GM12801 (cell line): ENCODE data around the gene VEZF1.

Experiments
- TF ChIP-seq, protein P1 (sequence below): IDR thresholded peaks from one replicate; pipeline ENCODE4 v1.5.1; 2011; ENCODE audit warnings: control low read depth; ENCODE audit not compliant: insufficient read length; ENCODE audit errors: extremely low read depth

The VEZF1 gene

DNA sequence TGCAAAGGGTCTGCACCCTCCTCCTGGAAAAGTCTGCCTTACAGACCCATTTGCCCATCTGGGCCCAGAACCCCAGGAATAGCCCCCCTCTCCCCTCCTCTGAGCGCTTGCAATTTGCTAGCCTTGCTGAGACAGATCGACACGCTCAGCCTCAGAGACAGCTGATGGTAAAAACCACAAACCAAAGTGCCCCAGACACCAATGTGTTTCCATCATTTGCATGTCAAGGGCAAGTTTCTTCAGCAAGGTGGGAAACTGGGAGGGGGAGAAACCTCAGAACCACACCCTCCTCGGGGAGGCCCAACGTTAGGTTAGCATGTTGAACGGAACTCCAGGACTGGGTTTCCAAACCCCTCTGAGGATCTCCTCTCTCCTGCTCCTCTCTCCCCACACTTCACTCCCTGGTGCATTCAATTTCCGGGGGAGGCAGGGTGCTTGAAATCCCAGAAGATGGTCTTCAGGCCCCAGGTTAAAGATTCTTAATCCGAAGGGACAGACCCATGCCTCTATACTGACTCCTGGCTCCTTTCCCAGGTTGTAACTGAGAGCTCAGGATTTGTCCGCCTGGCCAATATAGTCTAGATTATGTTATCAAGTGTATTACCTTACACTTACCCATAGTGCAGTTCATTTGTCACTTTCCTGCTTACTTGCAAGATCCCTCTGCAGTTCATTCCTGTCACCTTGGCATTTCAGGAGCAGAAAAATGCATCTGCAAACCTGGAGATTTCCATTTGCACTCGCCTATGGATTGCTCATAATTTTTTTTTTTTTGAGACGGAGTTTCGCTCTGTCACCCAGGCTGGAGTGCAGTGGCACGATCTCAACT is 31.5 kb downstream of the VEZF1 start:
- TF ChIP-seq, protein P1, sequence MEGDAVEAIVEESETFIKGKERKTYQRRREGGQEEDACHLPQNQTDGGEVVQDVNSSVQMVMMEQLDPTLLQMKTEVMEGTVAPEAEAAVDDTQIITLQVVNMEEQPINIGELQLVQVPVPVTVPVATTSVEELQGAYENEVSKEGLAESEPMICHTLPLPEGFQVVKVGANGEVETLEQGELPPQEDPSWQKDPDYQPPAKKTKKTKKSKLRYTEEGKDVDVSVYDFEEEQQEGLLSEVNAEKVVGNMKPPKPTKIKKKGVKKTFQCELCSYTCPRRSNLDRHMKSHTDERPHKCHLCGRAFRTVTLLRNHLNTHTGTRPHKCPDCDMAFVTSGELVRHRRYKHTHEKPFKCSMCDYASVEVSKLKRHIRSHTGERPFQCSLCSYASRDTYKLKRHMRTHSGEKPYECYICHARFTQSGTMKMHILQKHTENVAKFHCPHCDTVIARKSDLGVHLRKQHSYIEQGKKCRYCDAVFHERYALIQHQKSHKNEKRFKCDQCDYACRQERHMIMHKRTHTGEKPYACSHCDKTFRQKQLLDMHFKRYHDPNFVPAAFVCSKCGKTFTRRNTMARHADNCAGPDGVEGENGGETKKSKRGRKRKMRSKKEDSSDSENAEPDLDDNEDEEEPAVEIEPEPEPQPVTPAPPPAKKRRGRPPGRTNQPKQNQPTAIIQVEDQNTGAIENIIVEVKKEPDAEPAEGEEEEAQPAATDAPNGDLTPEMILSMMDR, result no peak

DNA sequence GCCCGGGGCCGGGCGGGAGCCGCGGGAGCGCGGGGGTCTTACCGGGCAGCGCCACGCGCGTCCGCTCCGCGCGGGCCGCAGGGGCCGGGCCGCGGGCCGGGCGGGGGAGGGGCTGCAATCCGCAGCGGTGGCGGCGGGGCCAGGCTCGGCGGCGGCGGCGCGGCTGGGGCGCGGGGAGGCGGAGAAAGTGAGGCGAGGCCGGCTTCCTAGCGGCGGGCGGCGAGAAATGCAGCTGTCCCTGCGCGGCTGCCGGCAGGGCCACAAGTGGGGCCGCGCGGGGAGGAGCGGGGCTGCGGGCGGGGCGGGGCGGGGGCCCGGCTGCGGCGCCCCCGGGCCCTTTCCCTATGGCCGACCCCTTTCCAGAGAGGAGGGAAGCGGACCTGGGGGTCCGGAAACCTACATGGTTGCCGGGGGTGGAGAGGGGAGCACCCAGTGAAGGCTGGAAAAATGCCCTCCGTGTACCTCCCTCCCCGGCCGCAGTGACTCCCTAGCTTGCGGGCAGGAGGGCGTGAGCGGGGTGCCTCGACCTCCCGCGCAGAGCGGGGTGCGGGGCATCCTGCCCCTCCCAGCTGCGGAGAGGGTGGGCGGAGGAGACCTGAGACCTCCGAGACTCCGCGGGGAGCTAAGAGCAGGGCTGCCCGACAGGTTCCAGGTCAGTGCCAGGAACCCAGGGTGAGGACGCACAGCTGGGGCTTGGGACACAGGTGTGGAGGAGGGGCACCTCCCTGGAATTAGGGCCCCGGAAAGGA is 32.7 kb downstream of the VEZF1 start, which contains the start of gene CUEDC1:
TSS of gene CUEDC1 (minus strand) at position 230 of the 749 bp plus-strand sequence. CDS start 69,848 bp downstream, outside the sequence.
- TF ChIP-seq, protein P1, result no peak

DNA sequence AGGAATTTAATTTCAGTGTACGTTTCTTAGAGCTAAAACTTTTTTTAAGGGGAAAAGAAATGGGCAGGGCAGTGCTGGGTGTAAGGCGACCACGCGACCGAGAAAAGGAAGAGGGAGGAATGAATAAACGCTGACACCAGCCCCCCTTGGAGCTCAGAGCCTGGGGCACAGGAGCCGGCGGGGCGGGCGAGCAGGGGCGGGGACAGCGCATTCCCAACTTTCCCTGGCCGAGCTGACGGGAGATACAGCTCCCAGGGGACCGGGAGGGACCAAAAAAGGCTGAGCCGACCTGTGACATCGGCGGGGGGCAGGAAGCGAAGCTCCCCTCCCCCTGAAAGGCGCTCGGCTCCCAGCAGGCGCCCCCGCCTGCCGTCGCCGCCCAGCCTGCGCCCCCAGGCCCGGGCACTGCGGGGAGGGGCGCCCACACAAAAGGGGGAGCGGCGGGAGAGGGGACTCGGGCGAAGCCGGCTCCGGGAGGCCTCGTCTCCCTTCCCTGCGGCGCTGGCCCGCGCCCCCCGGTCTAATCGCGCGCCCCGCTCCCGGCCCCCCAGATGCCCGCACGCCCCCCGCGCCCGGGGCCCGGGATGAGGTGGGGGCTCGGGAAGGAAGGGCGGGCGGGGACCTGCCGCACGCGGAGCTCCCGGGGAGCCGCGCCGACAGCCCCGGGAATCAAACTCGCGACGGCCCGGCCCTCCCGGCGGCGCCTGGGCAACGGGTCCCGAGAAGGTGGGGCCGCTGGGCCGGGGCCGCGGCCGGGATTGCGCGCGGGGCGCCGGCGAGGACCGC is 33.5 kb downstream of the VEZF1 start:
- TF ChIP-seq, protein P1, result no peak

DNA sequence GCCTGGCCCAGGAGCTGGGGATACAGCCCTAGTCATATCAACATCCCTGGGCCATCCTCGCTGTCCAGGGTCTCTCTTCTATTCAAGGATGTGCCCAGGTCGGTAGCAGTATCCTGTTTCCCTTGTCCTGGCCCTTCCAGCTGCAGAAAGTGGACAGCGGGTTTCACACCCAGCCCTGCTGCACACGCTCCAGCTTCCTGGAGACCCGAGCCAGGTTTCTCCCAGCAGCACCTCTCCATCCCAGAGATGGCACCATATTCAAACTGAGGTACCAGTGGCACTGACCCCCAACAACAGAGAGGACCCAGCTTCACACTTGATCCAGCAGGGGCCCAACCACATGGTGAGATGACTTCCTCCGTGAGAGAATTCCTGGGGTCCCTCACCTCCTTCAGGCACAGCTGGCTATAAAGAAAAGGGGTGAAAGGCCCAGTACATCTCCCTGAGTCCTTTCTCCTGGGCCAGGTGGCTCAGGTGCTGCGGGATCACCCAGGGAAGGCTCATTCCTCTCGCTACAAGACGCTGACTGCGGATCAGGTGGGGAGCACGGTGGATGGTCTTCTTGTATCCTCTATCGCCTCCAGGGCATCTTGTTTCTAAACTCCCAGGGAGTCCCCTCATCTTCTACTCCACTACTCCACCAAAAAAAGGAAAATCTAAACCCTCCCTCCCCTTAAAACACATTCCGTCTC is 34.2 kb downstream of the VEZF1 start:
- TF ChIP-seq, protein P1, result no peak

DNA sequence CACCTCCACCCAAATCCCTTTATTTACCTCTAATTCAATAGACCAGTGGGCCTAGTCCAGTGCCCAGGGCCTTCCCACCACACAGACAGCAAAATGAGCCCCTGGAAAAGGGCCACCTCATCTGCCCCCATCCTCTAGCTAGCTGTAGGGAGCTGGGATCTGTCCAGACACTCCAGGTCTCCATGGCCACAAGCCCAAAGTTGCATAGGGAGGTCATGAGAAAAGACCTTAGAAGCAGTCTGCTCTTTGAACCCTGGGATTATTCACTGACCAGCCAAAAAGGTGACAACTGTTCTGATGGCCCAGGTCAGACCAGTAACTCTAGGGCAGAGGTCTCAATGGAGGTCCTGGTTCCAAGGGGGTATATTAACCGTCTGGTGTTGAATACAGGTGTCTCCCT is 34.8 kb downstream of the VEZF1 start:
- TF ChIP-seq, protein P1, result no peak

DNA sequence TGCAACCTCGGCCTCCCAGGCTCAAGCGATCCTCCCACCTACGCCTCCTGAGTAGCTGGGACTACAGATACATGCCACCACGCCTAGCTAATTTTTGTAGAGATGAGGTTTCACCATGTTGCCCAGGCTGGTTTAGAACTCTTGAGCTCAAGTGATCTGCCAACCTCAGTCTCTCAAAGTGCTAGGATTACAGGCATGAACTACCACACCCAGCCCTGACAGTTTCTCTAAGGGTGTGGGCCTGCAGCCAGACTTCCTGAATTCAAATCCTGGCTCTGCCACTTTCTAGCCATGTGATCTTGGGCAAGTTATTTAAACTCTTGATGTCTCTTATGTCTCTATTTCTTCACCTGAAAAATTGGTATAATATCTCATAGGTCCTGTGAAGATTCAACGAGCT is 38.4 kb downstream of the VEZF1 start:
- TF ChIP-seq, protein P1, result no peak
